Neutrophil (primary cell): ENCODE data around the gene GOLGA6L10.
"Not testable (repeated sequence)": the region's sequence is repeated elsewhere in the genome, so short reads cannot be mapped to it uniquely, and the experiment has no call there.

Experiments
- H3K27ac ChIP-seq: fragments of 200-600 bp; sonication (generic); 2 replicates; pipeline ENCODE4 v1.5.1; 2016; ENCODE audit warnings: mild to moderate bottlenecking, moderate library complexity
- H3K27me3 ChIP-seq: fragments of 200-600 bp; sonication (generic); 2 replicates; pipeline ENCODE4 v1.6.0; 2016; ENCODE audit warnings: mild to moderate bottlenecking
- H3K36me3 ChIP-seq: fragments of 200-600 bp; sonication (generic); 2 replicates; pipeline ENCODE4 v1.5.1; 2017
- H3K4me1 ChIP-seq, 2 experiments: fragments of 200-600 bp in 1 of 2; sonication (generic) in 1 of 2; 1 replicate in 1 of 2; 2 replicates in 1 of 2; pipeline versions ENCODE4 v1.5.1 to v1.6.1; 2013 to 2016; ENCODE audit warnings: low read depth in 1 of 2, low read length in 1 of 2, mild to moderate bottlenecking in 1 of 2, moderate library complexity in 1 of 2; ENCODE audit not compliant: control insufficient read depth in 1 of 2, insufficient read depth in 1 of 2
- H3K4me3 ChIP-seq, 2 experiments: fragments of 200-600 bp in 1 of 2; sonication (generic) in 1 of 2; 1 replicate in 1 of 2; 2 replicates in 1 of 2; pipeline ENCODE4 v1.5.1; 2013 to 2016; ENCODE audit warnings: low read depth in 1 of 2, low read length in 1 of 2, mild to moderate bottlenecking in 1 of 2, moderate library complexity in 1 of 2
- H3K9me3 ChIP-seq: fragments of 200-600 bp; sonication (generic); 2 replicates; pipeline ENCODE4 v1.5.1; 2016
- CTCF ChIP-seq: fragments of 200-600 bp; sonication (generic); IDR thresholded peaks from 2 replicates; pipeline ENCODE4 v1.5.1; 2016; ENCODE audit warnings: antibody characterized with exemption

The GOLGA6L10 gene

GRCh38 chr15:82327372-82327771 lies 21.9 kb downstream of the GOLGA6L10 start:
- H3K4me3 ChIP-seq, H3K27me3 ChIP-seq, H3K4me1 ChIP-seq, H3K27ac ChIP-seq, H3K9me3 ChIP-seq, H3K36me3 ChIP-seq: not testable (repeated sequence)

- H3K4me3 ChIP-seq, H3K27ac ChIP-seq, H3K27me3 ChIP-seq, H3K9me3 ChIP-seq, H3K4me1 ChIP-seq, H3K36me3 ChIP-seq: not testable (repeated sequence)
Measured at GRCh38 chr15:82326896-82327295, 22.4 kb downstream of the GOLGA6L10 start.

GRCh38 chr15:82325646-82326045 lies 23.6 kb downstream of the GOLGA6L10 start:
- not testable (repeated sequence) for H3K4me1 ChIP-seq, H3K9me3 ChIP-seq, H3K27ac ChIP-seq, H3K27me3 ChIP-seq, H3K4me3 ChIP-seq, H3K36me3 ChIP-seq

- not testable (repeated sequence) for H3K27me3 ChIP-seq, H3K4me1 ChIP-seq, H3K4me3 ChIP-seq, H3K9me3 ChIP-seq, H3K36me3 ChIP-seq, H3K27ac ChIP-seq
Measured at GRCh38 chr15:82324831-82325230, 24.4 kb downstream of the GOLGA6L10 start.

GRCh38 chr15:82322488-82322887 lies 26.8 kb downstream of the GOLGA6L10 start:
- H3K4me1 ChIP-seq, H3K9me3 ChIP-seq, H3K36me3 ChIP-seq, H3K27me3 ChIP-seq, H3K27ac ChIP-seq, H3K4me3 ChIP-seq: not testable (repeated sequence)

GRCh38 chr15:82320861-82321260 lies 28.4 kb downstream of the GOLGA6L10 start:
- not testable (repeated sequence) for H3K27me3 ChIP-seq, H3K36me3 ChIP-seq, H3K9me3 ChIP-seq, H3K4me1 ChIP-seq, H3K27ac ChIP-seq, H3K4me3 ChIP-seq

GRCh38 chr15:82319522-82320278 lies 29.6 kb downstream of the GOLGA6L10 start:
- not testable (repeated sequence) for H3K4me3 ChIP-seq, H3K4me1 ChIP-seq, H3K36me3 ChIP-seq, H3K27ac ChIP-seq, H3K27me3 ChIP-seq, H3K9me3 ChIP-seq

- not testable (repeated sequence) for H3K4me1 ChIP-seq, H3K36me3 ChIP-seq, H3K27ac ChIP-seq, H3K27me3 ChIP-seq, H3K4me3 ChIP-seq, H3K9me3 ChIP-seq
Measured at GRCh38 chr15:82318281-82318680, 31.0 kb downstream of the GOLGA6L10 start.

- not testable (repeated sequence) for H3K36me3 ChIP-seq, H3K27me3 ChIP-seq, H3K4me3 ChIP-seq, H3K9me3 ChIP-seq, H3K4me1 ChIP-seq, H3K27ac ChIP-seq
Measured at GRCh38 chr15:82317516-82317915, 31.8 kb downstream of the GOLGA6L10 start.

GRCh38 chr15:82317091-82317489 lies 32.2 kb downstream of the GOLGA6L10 start:
- no peak overlapping the region for H3K27ac ChIP-seq
- no peak for TF ChIP-seq CTCF
- no peaks in the 10 kb centered on the region for H3K4me1 ChIP-seq
- H3K9me3 ChIP-seq = no peaks in the 10 kb centered on the region
- H3K27me3 ChIP-seq = no peaks in the 10 kb centered on the region
- no peaks in the 10 kb centered on the region for H3K36me3 ChIP-seq
- H3K4me3 ChIP-seq = no peak overlapping the region

- not testable (repeated sequence) for H3K9me3 ChIP-seq, H3K36me3 ChIP-seq, H3K4me1 ChIP-seq, H3K27me3 ChIP-seq, H3K27ac ChIP-seq, H3K4me3 ChIP-seq
Measured at GRCh38 chr15:82316247-82317090, 32.8 kb downstream of the GOLGA6L10 start.
